Neutrophil (primary cell): ENCODE results near the gene PRR3.

ENCODE experiments used
- H3K27ac ChIP-seq: fragments of 200-600 bp; sonication (generic); 2 replicates; pipeline ENCODE4 v1.5.1; 2016; ENCODE audit warnings: mild to moderate bottlenecking, moderate library complexity
- H3K27me3 ChIP-seq: fragments of 200-600 bp; sonication (generic); 2 replicates; pipeline ENCODE4 v1.6.0; 2016; ENCODE audit warnings: mild to moderate bottlenecking
- H3K36me3 ChIP-seq: fragments of 200-600 bp; sonication (generic); 2 replicates; pipeline ENCODE4 v1.5.1; 2017
- H3K4me1 ChIP-seq, 2 experiments: fragments of 200-600 bp in 1 of 2; sonication (generic) in 1 of 2; 1 replicate in 1 of 2; 2 replicates in 1 of 2; pipeline versions ENCODE4 v1.5.1 to v1.6.1; 2013 to 2016; ENCODE audit warnings: low read depth in 1 of 2, low read length in 1 of 2, mild to moderate bottlenecking in 1 of 2, moderate library complexity in 1 of 2; ENCODE audit not compliant: control insufficient read depth in 1 of 2, insufficient read depth in 1 of 2
- H3K4me3 ChIP-seq, 2 experiments: fragments of 200-600 bp in 1 of 2; sonication (generic) in 1 of 2; 1 replicate in 1 of 2; 2 replicates in 1 of 2; pipeline ENCODE4 v1.5.1; 2013 to 2016; ENCODE audit warnings: low read depth in 1 of 2, low read length in 1 of 2, mild to moderate bottlenecking in 1 of 2, moderate library complexity in 1 of 2
- H3K9me3 ChIP-seq: fragments of 200-600 bp; sonication (generic); 2 replicates; pipeline ENCODE4 v1.5.1; 2016
- CTCF ChIP-seq: fragments of 200-600 bp; sonication (generic); IDR thresholded peaks from 2 replicates; pipeline ENCODE4 v1.5.1; 2016; ENCODE audit warnings: antibody characterized with exemption

PRR3 gene

GRCh38 chr6:30571075-30571761 is 14.1 kb downstream of the PRR3 start, which contains the start of gene ABCF1:
TSS of gene ABCF1 (plus strand) at chr6:30571442. CDS start at chr6:30571488, 46 bp downstream.
- H3K36me3 ChIP-seq: no peaks in the 10 kb centered on the region
- H3K4me3 ChIP-seq: peak within 1 kb of the TSS; percentile 90 to 92
- peaks cover 19 to 20% of the 10 kb centered on the region in 2 experiments for H3K4me1 ChIP-seq
- H3K9me3 ChIP-seq: no peaks in the 10 kb centered on the region
- H3K27ac ChIP-seq: peak within 1 kb of the TSS; percentile 90
- peak; percentile 65 for TF ChIP-seq CTCF
- no peaks in the 10 kb centered on the region for H3K27me3 ChIP-seq

- Histone ChIP-seq H3K9me3 (no peaks in the 10 kb centered on the region), H3K4me3 (peak overlapping the region; percentile 90 to 92), H3K36me3 (peaks cover under 1% of the 10 kb centered on the region), H3K27ac (peak overlapping the region; percentile 90), H3K27me3 (no peaks in the 10 kb centered on the region), H3K4me1 (peaks cover 19 to 20% of the 10 kb centered on the region in 2 experiments)
- TF ChIP-seq CTCF: no peak
Observed at GRCh38 chr6:30571762-30572082, 14.6 kb downstream of the PRR3 start.

GRCh38 chr6:30572148-30572547 is 15.1 kb downstream of the PRR3 start:
- Histone ChIP-seq H3K36me3 (peaks cover 5% of the 10 kb centered on the region), H3K4me1 (peaks cover 19 to 20% of the 10 kb centered on the region in 2 experiments), H3K4me3 (peak overlapping the region; percentile 90 to 92), H3K9me3 (no peaks in the 10 kb centered on the region), H3K27me3 (no peaks in the 10 kb centered on the region), H3K27ac (peak overlapping the region; percentile 90)
- no peak for TF ChIP-seq CTCF

- H3K4me3 ChIP-seq: no peak overlapping the region
Observed at GRCh38 chr6:30573113-30573512, 16.0 kb downstream of the PRR3 start.

GRCh38 chr6:30578051-30578450 is 21.0 kb downstream of the PRR3 start:
- Histone ChIP-seq H3K27me3 (no peaks in the 10 kb centered on the region), H3K36me3 (peaks cover 60% of the 10 kb centered on the region)

More at GRCh38 chr6:30573113-30573512, 16.0 kb downstream of the PRR3 start:
- no peak overlapping the region for H3K27ac ChIP-seq
- H3K27me3 ChIP-seq: no peaks in the 10 kb centered on the region
- no peak for TF ChIP-seq CTCF
- peaks cover 19 to 20% of the 10 kb centered on the region in 2 experiments for H3K4me1 ChIP-seq
- H3K36me3 ChIP-seq: peaks cover 15% of the 10 kb centered on the region
- H3K9me3 ChIP-seq: no peaks in the 10 kb centered on the region

More at GRCh38 chr6:30578051-30578450, 21.0 kb downstream of the PRR3 start:
- H3K4me3 ChIP-seq: no peak overlapping the region
- no peak for TF ChIP-seq CTCF
- no peaks in the 10 kb centered on the region for H3K4me1 ChIP-seq
- H3K27ac ChIP-seq: no peak overlapping the region
- H3K9me3 ChIP-seq: no peaks in the 10 kb centered on the region
